HL-60/S4 treated with retinoic acid at 250 ng/mL for 4 days and 3 days (cell line): Measurements from ENCODE around the gene DDIAS.
"Not testable (repeated sequence)": the region's sequence is repeated elsewhere in the genome, so short reads cannot be mapped to it uniquely, and the experiment has no call there.

Source experiments
- in situ Hi-C: fragments of 300-500 bp; cut with MboI; formaldehyde crosslinking; loops from 2 replicates; pipeline ENCODE4 v1.7.0; 2022; ENCODE audit warnings: low sequenced_read_pairs

The DDIAS gene

DNA sequence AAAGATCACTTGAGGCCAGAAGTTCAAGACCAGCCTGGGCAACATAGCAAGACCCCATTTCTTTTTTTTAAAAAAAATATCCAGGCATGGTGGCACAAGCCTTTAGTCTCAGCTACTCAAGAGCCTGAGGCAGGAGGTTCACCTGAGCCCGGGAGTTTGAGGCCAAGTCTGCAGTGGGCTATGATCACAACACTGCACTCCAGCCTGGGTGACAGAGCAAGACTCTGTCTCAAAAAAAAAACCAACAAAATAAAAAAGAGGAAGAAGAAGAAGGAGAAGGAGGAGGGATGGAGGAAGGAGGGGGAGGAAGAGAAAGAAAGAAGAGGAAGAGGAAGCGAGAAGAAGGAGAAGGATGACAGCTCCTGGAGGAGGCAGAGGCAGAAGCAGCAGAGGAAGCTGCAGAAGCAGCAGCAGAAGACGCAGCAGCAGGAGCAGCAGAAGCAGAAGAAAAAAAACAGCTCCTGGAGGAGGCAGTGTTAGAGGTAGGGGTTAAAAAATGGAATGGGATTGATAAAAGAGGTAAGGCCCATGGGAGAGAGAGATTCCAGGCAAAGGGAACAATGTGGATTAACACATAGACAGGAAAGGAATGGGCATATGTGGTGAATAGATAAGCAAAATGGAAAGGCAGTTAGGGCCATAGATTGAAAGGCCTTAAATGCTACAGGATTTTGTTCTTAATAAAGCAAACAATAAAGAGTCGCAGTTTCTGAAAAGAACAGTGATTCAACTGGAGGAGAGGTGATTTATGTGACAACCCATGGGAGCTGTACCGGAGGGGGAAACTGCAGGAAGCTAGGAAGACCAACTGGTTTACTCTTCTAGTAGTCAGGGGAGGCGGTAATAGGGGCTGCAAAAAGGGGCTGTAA is 12.2 kb upstream of the DDIAS start:
- in situ Hi-C loops, result no loop called here

DNA sequence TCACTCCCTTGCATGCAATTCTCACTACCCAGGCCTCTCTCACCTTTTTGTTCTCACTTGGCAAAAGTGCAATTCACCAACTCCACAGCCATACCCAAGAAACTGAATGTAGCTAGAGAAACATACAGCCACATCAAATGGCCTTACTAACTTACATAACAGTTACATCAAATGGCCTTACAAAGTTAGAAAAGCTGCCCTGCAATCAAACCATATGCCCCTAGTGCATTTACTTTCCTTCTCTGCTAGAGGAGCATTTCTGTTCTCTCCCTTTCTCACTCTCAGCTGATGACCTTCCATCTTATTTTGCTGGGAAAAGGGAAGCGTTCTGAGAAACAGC is 11.6 kb upstream of the DDIAS start:
- in situ Hi-C loops, result no loop called here

DNA sequence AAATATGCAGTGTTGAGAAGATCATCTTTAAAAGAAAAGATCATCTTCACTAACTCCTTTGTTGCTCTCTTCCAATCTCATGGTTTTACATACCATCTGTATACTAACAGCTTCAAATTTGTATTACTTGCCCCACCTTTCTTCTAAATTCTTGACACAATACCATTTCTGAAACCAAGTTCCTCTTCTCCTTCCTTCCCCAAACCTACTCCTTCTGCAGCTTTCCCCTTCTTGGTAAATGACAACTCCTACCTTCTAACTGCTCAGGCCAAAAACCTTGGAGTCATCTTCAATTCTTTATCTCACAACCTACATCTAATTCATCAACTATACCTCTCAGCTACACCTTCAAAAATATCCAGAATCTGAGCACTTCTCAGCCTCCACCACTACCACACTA is 10.6 kb upstream of the DDIAS start:
- in situ Hi-C loops, result no loop called here

DNA sequence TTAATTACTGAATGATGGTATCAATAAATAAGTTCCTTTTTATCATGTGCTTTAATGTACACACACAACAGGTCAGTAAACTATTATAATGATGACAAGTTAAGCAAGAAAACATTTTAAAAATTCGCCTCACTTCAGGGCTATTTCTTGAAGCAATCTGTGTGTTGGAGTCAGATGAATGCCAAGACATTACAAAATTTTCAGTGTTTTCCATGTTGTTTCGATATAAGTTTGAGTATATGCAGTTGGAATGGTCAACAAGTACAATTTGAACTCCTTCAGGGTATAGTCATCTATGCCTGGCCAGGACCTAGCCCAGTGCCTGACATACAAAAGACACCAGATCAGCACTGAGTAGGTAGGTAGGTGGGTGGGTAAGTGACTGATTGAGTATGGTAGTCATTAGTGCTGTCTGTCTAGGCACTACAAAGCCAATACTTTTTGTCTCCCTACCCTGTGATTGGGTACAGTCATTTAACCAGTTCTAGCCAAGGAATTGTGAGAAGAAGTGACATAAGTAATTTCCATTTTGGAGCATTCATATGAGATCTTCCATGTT is 8.8 kb upstream of the DDIAS start:
- in situ Hi-C loops, result no loop called here

DNA sequence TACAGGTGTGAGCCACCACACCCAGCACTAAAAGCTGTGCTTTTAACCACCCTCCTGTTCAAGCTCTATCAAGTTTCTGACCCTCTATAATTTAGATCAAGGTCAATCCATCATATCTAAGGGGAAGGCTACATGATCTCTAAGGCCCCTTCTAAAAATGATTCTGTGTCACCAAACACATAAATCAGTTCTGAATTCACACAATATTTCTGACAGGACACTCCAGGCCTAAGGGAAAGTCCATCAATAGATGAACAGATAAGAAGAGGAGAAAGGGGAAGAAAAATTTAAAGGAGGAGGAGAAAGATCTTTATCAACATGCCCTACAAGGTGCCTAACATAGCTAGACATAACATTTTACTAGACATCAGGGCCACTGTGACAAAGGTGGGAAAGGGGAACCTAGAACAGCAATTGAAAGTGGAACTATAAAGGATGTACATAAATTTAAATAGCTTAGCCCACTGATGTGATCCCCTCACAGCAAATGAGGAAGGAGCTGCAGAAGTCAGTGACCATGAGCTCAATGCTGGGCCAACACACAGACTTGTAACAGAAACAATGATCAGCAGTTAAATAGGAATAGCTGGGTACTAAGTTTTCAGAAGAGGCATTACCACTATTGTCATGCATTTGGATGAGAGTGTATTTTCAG is 6.0 kb upstream of the DDIAS start:
- in situ Hi-C loops, result no loop called here

DNA sequence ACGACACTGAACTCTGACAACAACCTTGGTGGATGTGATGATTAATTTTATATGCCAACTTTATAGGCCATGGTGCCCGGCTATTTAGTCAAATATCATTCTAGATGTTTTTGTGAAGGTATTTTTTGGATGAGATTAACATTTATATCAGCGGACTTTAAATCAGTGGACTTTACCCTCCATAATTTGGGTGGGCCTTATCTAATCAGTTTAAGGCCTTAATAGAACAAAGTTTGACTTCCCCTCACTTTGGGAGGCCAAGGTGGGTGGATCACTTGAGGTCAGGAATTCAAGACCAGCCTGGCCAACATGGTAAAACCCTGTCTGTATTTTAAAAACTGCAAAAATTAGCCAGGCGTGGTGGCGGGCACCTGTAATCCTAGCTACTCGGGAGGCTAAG is 5.4 kb upstream of the DDIAS start:
- in situ Hi-C loops, result no loop called here

DNA sequence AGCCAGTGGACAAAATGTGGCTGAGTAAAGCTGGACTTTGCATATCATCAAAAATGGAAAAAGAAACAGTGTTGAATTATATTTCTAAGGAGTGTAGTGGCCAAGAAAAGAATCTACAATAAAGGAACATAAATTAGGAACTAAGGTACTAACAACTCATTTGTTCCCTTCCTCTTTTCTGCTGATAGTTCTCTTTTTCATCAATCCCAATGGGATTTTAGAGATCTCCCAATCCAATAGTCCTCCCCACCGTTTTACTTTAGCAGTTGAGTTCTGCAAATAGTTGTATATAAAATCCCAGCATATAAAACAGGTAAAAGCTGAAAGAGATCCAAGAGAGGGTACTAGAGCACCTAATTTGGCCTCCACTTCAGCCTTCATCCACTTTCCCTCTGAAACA is 3.3 kb upstream of the DDIAS start:
- in situ Hi-C loops, result no loop called here

DNA sequence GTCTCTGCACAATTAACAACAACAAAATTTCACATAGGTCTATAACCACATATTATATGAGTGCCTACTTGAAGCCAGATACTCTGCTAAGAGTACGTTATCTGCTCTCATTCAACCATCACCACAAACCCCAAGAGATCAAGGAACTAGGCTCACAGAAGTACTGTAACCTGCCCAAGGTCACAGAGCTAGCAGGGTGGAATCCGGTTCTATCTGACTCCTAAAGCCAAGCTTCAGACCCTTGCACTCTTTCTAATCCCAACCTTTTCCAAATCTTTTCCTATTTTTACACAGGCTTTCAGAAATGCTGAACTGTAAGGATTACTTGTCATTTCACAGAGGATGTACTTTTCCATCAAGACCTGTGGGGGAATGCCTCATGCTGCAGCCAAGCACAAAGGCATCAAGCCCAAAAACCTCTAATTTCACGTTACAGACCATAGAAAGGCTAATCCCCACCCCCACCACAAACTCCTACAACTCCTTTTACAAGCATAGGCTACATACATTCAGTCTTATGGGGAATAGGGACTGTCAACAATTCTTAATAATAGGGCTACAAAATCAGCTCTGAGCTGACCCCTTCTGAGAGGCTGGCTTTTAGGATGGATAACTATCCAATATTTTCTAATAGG is 2.2 kb upstream of the DDIAS start:
- in situ Hi-C loops, result no loop called here

DNA sequence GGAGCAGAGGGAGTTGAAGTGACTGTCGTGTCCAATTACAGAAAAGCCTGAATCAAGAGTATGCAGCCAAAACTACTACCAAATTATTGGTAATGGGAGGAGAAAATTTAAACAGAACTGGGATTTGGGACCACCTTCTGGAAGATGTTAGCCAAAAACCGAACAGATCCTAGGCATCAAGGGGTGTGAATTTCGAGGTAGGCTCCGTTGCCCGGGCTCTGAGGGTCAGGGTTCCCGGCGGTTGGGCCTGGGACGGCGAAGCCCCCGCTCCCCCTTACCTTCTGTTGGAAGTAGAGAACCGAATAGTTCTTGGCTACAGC is 1.6 kb upstream of the DDIAS start:
- in situ Hi-C loops, result no loop called here

DNA sequence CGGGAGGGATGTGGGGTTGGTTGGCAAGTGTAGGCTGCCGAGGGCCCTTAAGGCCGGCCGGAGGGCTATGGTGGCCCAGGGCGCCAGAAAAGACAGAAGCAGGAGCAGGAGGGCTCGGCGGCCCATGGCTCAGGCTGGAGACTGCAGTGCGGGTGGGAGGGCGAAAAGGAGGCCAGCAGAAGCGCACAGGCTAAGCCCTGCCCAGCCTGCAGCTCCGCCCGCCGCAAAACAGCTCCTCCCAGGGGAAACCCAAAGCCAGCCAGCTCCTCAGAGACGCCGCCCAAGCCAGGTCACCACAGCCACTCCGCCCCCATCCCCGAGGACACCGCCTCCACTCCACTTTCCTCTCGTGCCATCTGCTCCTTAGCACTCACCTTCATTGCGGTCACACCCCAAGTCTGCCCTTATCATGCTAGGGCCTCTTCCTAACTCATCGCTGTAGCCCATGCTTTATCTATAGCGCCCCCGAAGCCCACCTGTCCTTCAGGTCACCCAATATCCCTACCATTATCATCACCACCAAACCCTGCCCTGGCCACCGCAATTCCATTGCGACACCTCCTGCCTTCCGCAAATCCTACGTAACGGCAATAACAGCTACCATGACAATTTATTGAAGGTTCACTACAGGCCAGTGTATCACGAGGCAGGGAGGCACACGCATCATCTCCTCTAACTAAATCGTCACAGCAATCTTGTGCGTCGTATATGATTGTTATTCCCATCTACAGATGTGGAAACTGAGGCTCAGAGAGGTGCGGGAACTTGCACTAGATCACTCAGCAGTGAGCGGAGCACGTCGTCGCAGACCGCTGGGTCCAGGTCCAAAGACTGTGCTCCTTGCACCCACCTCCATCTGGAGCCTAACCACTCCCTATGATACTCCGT is 1.0 kb upstream of the DDIAS start, which contains the start of gene PRCP:
PRCP (minus strand) TSS at position 154 of the 888 bp plus-strand sequence; CDS start at position 126, 28 bp downstream.
- in situ Hi-C loops, result no loop called here

DNA sequence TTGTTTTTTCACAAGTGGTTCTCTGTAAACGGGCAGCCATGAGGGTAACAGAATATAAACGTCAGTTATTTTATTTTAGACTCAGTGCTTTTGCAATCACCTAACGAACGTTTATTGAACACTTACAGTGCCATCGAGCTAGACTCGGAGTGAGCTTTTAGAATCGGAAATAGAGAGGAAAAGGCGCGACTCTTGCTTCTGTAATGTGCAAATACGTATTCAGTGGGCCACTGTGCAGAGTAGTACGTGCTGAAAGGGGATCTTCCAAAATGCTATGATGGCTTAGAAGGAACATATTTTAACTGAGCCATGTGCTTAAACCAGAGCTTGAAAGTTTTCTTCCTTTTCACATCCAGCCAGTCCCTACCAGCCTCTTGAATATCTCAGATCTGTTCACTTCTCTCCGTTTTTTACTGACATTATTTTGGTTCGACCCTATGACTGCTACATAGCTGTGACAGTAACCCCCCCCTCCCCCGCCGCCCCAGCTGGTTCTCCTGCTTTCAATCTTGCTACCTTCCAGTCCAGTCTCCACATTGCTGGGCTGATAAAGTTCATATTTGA is 468 bp downstream of the DDIAS start:
- in situ Hi-C loops, result no loop called here

DNA sequence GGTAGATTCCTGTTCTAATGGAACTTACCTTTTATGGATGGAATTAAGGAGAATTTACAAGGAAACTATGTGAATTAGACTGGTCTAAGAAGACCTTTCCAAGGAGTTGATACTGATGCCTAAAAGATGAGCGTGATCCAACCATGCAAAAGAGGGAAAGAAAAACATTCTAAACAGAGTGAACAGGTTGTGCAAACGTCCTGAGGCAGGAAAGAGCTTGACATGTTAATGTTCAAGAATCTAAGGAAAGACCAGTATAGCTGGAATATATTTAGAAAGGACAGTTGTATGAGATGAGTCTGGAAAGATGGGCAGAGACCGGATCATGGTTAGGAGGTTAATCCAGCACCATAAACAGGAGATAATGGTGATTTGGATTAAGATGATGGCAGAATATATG is 1.3 kb downstream of the DDIAS start:
- in situ Hi-C loops, result no loop called here

DNA sequence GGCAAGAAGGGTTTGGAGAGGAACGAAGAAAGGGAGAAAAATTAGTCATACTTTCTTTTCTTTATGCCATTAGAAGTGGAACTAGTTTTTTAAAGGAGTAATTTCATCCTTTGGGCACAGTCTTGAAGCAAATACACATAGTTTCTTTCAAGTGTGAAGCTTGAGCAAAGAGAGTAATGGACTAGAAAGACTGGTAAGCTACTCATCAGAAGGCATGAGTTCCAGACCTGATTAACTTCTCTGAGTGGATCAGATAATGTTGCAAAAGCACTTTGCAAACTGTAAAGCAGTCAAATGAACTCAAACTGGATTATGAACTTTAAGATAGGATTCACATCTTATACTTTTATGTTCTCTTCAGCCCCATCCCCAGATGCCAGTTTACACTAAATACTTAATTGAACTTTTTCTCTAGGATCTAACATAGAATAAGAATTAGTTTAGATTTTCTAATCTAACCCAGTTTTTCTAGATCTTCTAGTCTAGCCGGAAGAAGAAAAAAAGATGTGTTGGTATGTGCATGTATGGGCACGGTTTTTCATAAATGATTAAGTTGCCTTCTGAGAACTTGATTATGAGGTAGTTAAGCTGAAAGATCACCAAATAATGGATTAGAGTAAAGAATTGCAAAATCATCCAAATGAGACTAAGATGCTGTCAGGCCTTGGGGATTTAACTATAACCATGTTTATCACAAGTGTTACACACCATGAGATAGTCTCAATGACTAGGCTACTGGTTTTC is 2.5 kb downstream of the DDIAS start:
- in situ Hi-C loops, result no loop called here

DNA sequence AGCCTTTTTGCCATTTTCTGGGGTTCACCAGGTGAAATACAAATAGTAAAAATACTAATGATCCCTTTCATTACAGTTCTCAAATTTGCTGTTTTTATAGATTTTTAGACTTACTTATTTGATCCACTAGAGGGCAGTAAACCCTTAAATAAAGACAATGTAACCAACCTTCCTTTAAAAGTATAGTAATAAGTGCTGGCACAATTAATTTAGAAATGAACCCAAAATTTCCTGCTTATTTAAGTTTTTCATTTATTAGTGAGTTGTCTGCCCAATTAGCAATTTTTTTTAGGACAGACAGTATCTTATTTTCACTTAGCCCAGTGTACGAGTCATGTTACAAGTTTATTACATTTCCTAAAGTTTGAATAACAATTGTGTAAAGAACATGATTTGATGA is 4.7 kb downstream of the DDIAS start:
- in situ Hi-C loops, result no loop called here

DNA sequence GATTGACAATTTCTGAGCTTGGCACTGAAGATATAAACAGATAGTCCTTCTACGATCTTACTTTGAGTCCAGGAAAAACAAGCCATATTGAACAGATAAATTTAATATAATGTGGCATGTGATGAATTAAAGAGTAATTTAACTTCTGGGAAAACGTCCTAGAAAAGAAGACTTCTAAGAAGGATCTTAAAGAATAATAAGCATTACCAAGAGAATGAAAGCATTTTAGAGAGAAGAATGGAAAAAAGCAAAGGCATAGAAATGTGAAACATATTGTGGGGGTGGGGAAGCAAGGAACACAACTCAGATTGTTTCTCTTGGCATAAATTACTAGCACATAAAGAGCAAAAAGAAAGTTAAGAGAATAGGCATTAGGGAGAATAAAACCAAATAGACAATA is 5.4 kb downstream of the DDIAS start:
- in situ Hi-C loops, result no loop called here

DNA sequence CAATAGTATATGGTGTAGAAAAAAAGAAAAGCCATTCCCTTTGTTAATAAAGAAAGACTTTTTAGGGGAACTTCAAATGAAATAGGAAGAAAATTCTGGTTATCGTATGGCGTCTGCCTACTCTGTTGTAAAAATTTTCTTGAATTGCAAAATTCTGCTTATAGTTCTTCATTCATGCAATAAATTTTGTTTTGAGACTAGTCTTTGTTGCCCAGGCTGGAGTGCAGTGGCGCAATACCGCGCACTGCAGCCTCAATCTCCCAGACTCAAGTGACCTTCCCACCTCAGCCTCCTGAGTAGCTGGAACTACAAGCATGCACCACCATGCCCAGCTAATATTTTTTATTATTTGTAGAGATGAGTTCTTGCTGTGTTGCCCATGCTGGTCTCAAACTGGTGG is 5.8 kb downstream of the DDIAS start:
- in situ Hi-C loops, result no loop called here

DNA sequence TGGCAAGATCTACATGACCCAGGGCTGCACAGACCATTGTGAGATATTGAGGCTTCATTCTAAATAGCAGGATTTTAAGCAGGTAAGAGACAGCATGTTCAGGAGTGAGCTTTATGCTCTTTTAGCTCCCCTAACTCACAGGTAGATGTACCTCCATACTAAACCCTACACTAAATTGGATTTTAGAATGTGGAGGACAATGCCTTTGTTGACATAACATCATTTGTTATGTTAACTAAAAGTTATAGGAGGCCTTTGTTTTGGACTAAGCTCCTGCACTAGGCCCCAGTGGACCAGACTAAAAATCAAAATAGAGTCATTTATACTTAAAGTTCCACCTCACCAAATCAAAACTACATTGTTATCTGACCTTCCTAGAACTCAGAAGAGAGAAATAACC is 6.8 kb downstream of the DDIAS start:
- in situ Hi-C loops, result no loop called here

DNA sequence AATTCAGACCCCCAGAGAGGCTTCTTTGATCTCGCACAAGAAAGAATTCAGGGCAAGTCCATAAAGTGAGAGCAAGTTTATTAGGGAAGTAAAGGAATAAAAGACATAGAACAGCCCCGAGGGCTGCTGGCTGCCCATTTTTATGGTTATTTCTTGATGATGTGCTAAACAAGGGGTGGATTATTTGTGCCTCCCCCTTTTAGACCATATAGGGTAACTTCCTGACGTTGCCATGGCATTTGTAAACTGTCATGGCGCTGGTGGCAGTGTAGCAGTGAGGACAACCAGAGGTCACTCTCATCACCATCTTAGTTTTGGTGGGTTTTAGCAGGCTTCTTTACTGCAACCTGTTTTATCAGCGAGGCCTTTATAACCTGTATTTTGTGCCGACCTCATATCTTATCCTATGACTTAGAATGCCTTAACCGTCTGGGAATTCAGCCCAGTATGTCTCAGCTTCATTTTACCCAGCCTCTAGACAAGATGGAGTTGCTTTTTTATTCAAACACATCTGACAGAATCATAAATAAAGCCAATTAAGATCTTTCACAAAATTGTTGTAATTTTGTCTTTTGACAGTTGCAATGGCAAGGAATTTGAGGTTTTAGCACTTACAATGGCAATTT is 7.6 kb downstream of the DDIAS start:
- in situ Hi-C loops, result no loop called here

DNA sequence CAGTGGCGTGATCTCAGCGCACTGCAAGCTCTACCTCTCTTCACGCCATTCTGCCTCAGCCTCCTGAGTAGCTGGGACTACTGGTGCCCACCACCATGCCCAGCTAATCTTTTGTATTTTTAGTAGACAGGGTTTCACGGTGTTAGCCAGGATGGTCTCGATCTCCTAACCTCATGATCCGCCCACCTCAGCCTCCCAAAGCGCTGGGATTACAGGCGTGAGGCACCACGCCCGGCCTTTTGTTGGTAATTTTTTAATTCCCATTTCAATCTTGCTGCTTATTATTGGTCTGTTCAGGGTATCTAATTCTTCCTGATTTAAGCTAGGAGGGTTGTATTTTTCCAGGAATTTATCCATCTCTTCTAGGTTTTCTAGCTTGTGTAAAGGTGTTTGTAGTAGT is 18.2 kb downstream of the DDIAS start:
- in situ Hi-C loops, result not testable (repeated sequence)
